Panc1 (cell line): ENCODE results near the gene RANBP1.

Source experiments
- CTCF ChIP-seq: fragments of 450-650 bp; IDR thresholded peaks from 2 replicates; pipeline ENCODE4 v1.5.1; 2017; ENCODE audit warnings: mild to moderate bottlenecking
- POLR2AphosphoS5 ChIP-seq: IDR thresholded peaks from 2 replicates; pipeline ENCODE4 v1.6.1; 2012; ENCODE audit warnings: mild to moderate bottlenecking, low read depth, low read length, moderate library complexity

GRCh38 chr22:20128619-20128901 lies 12.7 kb downstream of the RANBP1 start:
- no peak for TF ChIP-seq CTCF
- no peak for TF ChIP-seq POLR2AphosphoS5
